SU-DHL-6 (cell line): ENCODE data around the gene P4HB.

ENCODE experiments used
- H2AFZ ChIP-seq: fragments of 200-600 bp; sonication (generic); 2 replicates; pipeline ENCODE4 v1.6.1; 2014; ENCODE audit warnings: low read depth, mild to moderate bottlenecking, moderate library complexity, mixed read lengths, antibody characterized with exemption, low read length; ENCODE audit not compliant: severe bottlenecking
- H3F3A ChIP-seq: fragments of 200-600 bp; shearing (Covaris generic); 2 replicates; pipeline ENCODE4 v1.6.0; 2016; ENCODE audit warnings: antibody characterized with exemption, mild to moderate bottlenecking; ENCODE audit not compliant: insufficient read depth
- H3K27ac ChIP-seq: fragments of 200-600 bp; sonication (generic); 2 replicates; pipeline ENCODE4 v1.5.1; 2016; ENCODE audit warnings: low read depth, mild to moderate bottlenecking, low read length, moderate library complexity, mixed read lengths
- H3K27me3 ChIP-seq: fragments of 200-600 bp; sonication (generic), shearing (Covaris generic); 2 replicates; pipeline ENCODE4 v1.6.0; 2014; ENCODE audit warnings: mild to moderate bottlenecking, low read length
- H3K36me3 ChIP-seq: fragments of 200-600 bp; sonication (generic); 2 replicates; pipeline ENCODE4 v1.6.1; 2014; ENCODE audit warnings: mild to moderate bottlenecking, low read length, mixed read lengths
- H3K4me2 ChIP-seq: fragments of 300-600, 200-600 bp; shearing (Covaris generic), sonication (generic); 2 replicates; pipeline ENCODE4 v1.6.0; 2014; ENCODE audit warnings: low read length, low read depth, mild to moderate bottlenecking; ENCODE audit not compliant: poor library complexity, severe bottlenecking
- H3K4me3 ChIP-seq: fragments of 200-600 bp; sonication (generic); 2 replicates; pipeline ENCODE4 v1.5.1; 2014; ENCODE audit warnings: antibody characterized with exemption, low read length, mild to moderate bottlenecking, mixed read lengths; ENCODE audit not compliant: insufficient read depth, poor library complexity, severe bottlenecking
- H3K79me2 ChIP-seq: fragments of 200-600 bp; sonication (generic); 2 replicates; pipeline ENCODE4 v1.6.1; 2014; ENCODE audit warnings: mild to moderate bottlenecking, low read length, moderate library complexity; ENCODE audit not compliant: insufficient read depth
- H3K9ac ChIP-seq: fragments of 200-600 bp; sonication (generic); 2 replicates; pipeline ENCODE4 v1.7.0; 2014; ENCODE audit warnings: mild to moderate bottlenecking, low read length
- H3K9me2 ChIP-seq: fragments of 200-600 bp; sonication (generic); replicated peaks from 2 replicates; pipeline ENCODE4 v1.6.1; 2014; ENCODE audit warnings: low read length; ENCODE audit not compliant: insufficient read depth
- H3K9me3 ChIP-seq: fragments of 200-600 bp; sonication (generic); 2 replicates; pipeline ENCODE4 v1.6.1; 2014; ENCODE audit warnings: low read length, mixed read lengths; ENCODE audit not compliant: insufficient read depth
- H4K20me1 ChIP-seq: fragments of 200-600 bp; sonication (generic); 2 replicates; pipeline ENCODE4 v1.6.1; 2014; ENCODE audit warnings: low read depth, mild to moderate bottlenecking, antibody characterized with exemption, low read length, moderate library complexity, mixed read lengths
- CTCF ChIP-seq: fragments of 200-600 bp; sonication (generic); IDR thresholded peaks from one replicate; pipeline ENCODE4 v1.5.1; 2017; ENCODE audit warnings: antibody characterized with exemption, mild to moderate bottlenecking, low read length, moderate library complexity; ENCODE audit not compliant: insufficient read depth, poor library complexity, severe bottlenecking
- EZH2phosphoT487 ChIP-seq: fragments of 200-600 bp; sonication (generic), shearing (Covaris generic); conservative IDR thresholded peaks from 2 replicates; pipeline ENCODE4 v1.6.1; 2018; ENCODE audit warnings: mild to moderate bottlenecking, antibody characterized with exemption, low read length, moderate library complexity, mixed read lengths

P4HB gene

DNA sequence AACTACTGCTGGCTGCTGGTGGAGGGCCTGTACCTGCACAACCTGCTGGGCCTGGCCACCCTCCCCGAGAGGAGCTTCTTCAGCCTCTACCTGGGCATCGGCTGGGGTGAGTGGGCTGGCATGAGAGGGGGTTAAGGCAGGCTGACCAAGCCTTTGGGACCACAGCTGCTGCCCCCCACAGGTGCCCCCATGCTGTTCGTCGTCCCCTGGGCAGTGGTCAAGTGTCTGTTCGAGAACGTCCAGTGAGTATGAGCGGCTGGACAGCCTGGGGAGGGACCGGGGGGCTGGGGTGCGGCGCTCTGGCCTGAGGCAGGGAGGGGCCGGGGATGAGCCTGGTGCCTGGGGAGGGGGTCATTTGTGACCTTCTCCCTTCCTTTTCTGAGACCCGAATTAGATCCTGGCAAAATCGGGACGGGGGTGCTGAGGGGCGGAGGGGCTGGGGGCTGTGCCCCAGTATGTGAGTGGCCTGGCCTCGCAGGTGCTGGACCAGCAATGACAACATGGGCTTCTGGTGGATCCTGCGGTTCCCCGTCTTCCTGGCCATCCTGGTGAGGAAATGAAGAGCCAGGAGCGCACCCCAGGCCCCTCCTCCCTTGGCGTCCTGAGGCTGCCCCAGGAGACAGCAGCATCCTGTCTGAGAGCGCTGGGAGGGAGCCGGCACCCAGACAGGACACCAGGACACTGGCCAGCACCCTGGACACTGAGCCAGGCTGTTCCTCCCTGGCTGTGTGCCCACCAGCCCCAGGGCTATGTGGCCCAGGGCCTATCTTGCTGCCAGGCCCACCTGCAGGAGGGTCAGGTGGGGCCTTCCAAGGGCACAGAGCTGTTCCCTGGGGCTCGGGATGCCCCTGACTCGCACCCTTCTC is 48.4 kb downstream of the P4HB start:
- H3K36me3 ChIP-seq = no peaks in the 10 kb centered on the region
- no peaks in the 10 kb centered on the region for H4K20me1 ChIP-seq
- H3K4me3 ChIP-seq = no peak overlapping the region
- H3K9ac ChIP-seq = no peak overlapping the region
- H3F3A ChIP-seq = no peaks in the 10 kb centered on the region
- no peaks in the 10 kb centered on the region for H3K79me2 ChIP-seq
- H3K9me2 ChIP-seq = no peaks in the 10 kb centered on the region
- H3K4me2 ChIP-seq = no peak overlapping the region
- no peaks in the 10 kb centered on the region for H3K9me3 ChIP-seq
- H2AFZ ChIP-seq = no peak overlapping the region
- H3K27me3 ChIP-seq = no peaks in the 10 kb centered on the region
- no peak overlapping the region for H3K27ac ChIP-seq
- TF ChIP-seq EZH2phosphoT487 = no peak
- TF ChIP-seq CTCF = no peak

GRCh38 chr17:81810892-81811704 is 49.2 kb downstream of the P4HB start:
- H3K36me3 ChIP-seq = no peaks in the 10 kb centered on the region
- no peaks in the 10 kb centered on the region for H3F3A ChIP-seq
- TF ChIP-seq CTCF (no peak), EZH2phosphoT487 (no peak)
- no peak overlapping the region for H3K9ac ChIP-seq
- no peak overlapping the region for H3K27ac ChIP-seq
- no peaks in the 10 kb centered on the region for H3K9me3 ChIP-seq
- H3K4me3 ChIP-seq = no peak overlapping the region
- no peaks in the 10 kb centered on the region for H3K9me2 ChIP-seq
- no peaks in the 10 kb centered on the region for H3K79me2 ChIP-seq
- H3K4me2 ChIP-seq = no peak overlapping the region
- no peak overlapping the region for H2AFZ ChIP-seq
- no peaks in the 10 kb centered on the region for H3K27me3 ChIP-seq
- no peaks in the 10 kb centered on the region for H4K20me1 ChIP-seq

GRCh38 chr17:81810476-81810875 is 49.9 kb downstream of the P4HB start:
- Histone ChIP-seq H3F3A (no peaks in the 10 kb centered on the region), H3K79me2 (no peaks in the 10 kb centered on the region), H3K4me3 (no peak overlapping the region), H3K9me3 (no peaks in the 10 kb centered on the region), H3K27me3 (no peaks in the 10 kb centered on the region), H2AFZ (no peak overlapping the region), H3K36me3 (no peaks in the 10 kb centered on the region), H3K9me2 (no peaks in the 10 kb centered on the region), H4K20me1 (no peaks in the 10 kb centered on the region), H3K4me2 (no peak overlapping the region), H3K27ac (no peak overlapping the region), H3K9ac (no peak overlapping the region)
- TF ChIP-seq EZH2phosphoT487 (no peak), CTCF (no peak)
